Ishikawa (cell line): ENCODE data around the gene RS1.

Experiments
- CEBPB ChIP-seq: IDR thresholded peaks from 2 replicates; pipeline ENCODE4 v1.6.1; 2012
- CREB1 ChIP-seq: IDR thresholded peaks from 2 replicates; pipeline ENCODE4 v1.6.1; 2012; ENCODE audit warnings: low read depth
- EGR1 ChIP-seq: IDR thresholded peaks from 2 replicates; pipeline ENCODE4 v1.6.1; 2012
- EP300 ChIP-seq: IDR thresholded peaks from 2 replicates; pipeline ENCODE4 v1.6.1; 2012; ENCODE audit warnings: borderline replicate concordance
- FOXM1 ChIP-seq: IDR thresholded peaks from 2 replicates; pipeline ENCODE4 v1.6.1; 2012; ENCODE audit warnings: low read depth, borderline replicate concordance
- MAX ChIP-seq: IDR thresholded peaks from 2 replicates; pipeline ENCODE4 v1.6.1; 2012
- NFIC ChIP-seq: IDR thresholded peaks from 2 replicates; pipeline ENCODE4 v1.6.1; 2012
- RAD21 ChIP-seq: IDR thresholded peaks from 2 replicates; pipeline ENCODE4 v1.6.1; 2012; ENCODE audit warnings: low read depth
- REST ChIP-seq: IDR thresholded peaks from 2 replicates; pipeline ENCODE4 v1.6.1; 2012; ENCODE audit warnings: low read depth, mild to moderate bottlenecking
- TAF1 ChIP-seq: IDR thresholded peaks from 2 replicates; pipeline ENCODE4 v1.6.1; 2012; ENCODE audit warnings: low read depth, mild to moderate bottlenecking
- TCF12 ChIP-seq: IDR thresholded peaks from 2 replicates; pipeline ENCODE4 v1.6.1; 2012; ENCODE audit warnings: low read depth
- TEAD4 ChIP-seq: IDR thresholded peaks from 2 replicates; pipeline ENCODE4 v1.6.1; 2012
- USF1 ChIP-seq: IDR thresholded peaks from 2 replicates; pipeline ENCODE4 v1.6.1; 2012
- YY1 ChIP-seq: IDR thresholded peaks from 2 replicates; pipeline ENCODE4 v1.6.1; 2012; ENCODE audit warnings: low read depth
- ZBTB7A ChIP-seq: IDR thresholded peaks from 2 replicates; pipeline ENCODE4 v1.6.1; 2012; ENCODE audit warnings: low read depth

RS1 gene

GRCh38 chrX:18681996-18682395, 10.1 kb upstream of the RS1 start:
- TF ChIP-seq CREB1 (no peak), ZBTB7A (no peak), NFIC (no peak), RAD21 (no peak), CEBPB (no peak), REST (no peak), TEAD4 (no peak), USF1 (no peak), EGR1 (no peak), TAF1 (no peak), YY1 (no peak), FOXM1 (no peak), EP300 (no peak), MAX (no peak), TCF12 (no peak)

- TF ChIP-seq FOXM1 (no peak), TCF12 (no peak), TEAD4 (no peak), REST (no peak), MAX (no peak), ZBTB7A (no peak), CREB1 (no peak), YY1 (no peak)
Observed at GRCh38 chrX:18677161-18677869, 5.4 kb upstream of the RS1 start.

- TF ChIP-seq TCF12 = no peak
- no peak for TF ChIP-seq RAD21
- no peak for TF ChIP-seq ZBTB7A
- TF ChIP-seq USF1 = no peak
- TF ChIP-seq REST = no peak
- TF ChIP-seq TAF1 = no peak
- no peak for TF ChIP-seq EP300
- no peak for TF ChIP-seq CREB1
Observed at GRCh38 chrX:18676470-18676869, 4.6 kb upstream of the RS1 start.

- no peak for TF ChIP-seq USF1
Observed at GRCh38 chrX:18676050-18676449, 4.1 kb upstream of the RS1 start.
